EH (cell line): ENCODE measurements around the gene ORM1.
"Not testable (repeated sequence)": the region's sequence is repeated elsewhere in the genome, so short reads cannot be mapped to it uniquely, and the experiment has no call there.

Experiments
- DNase-seq: peaks from one replicate; pipeline ENCODE4 v3.0.0-alpha.2; 2015; ENCODE audit warnings: low read depth

The ORM1 gene

DNA sequence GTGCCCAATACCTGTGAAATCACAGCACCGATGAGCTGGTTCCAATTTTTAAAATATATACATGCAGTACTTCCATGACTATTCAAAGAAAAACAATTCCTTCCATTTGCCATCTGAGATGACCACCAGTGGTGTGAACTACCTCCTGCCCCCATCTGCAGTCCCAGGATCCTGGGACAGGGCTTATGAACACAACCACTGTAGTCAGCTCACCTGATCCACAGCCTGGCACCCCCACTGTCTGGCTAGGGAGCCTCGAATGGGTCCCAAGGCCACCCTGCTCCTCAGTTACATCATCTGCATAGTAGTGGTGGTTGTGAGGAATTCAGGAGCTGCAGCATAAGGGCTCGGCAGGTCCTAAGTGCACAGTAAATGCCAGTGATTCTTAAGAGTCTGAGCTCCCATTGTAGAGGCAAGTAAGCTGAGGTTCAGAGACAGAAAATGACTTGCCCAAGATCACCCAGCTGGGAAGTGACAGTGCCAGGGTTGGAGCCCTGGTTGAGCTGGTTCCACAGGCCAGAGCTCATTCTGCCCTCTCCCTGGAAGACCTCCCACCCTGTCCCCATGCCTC is 2.9 kb downstream of the ORM1 start:
- not testable (repeated sequence) for DNase-seq

DNA sequence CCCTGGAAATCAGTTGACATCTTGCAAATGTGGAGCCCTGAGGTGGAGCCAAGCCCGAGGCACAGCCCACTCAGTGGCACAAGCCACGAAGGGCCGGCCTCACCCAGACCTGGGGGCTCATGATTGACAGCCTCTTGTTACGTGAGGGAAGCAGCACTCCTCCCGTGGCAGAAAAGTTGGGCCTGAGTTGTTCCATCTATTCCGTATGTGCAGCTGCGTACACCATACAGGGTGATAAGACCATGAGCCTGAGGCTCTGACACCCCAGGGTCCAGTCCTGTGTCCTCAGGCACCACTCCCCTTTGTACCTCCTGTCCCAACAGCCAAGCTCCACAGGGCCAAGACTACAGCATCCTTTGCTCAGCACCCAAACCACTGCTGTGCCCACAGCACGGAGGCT is 4.9 kb downstream of the ORM1 start:
- no peak for DNase-seq

DNA sequence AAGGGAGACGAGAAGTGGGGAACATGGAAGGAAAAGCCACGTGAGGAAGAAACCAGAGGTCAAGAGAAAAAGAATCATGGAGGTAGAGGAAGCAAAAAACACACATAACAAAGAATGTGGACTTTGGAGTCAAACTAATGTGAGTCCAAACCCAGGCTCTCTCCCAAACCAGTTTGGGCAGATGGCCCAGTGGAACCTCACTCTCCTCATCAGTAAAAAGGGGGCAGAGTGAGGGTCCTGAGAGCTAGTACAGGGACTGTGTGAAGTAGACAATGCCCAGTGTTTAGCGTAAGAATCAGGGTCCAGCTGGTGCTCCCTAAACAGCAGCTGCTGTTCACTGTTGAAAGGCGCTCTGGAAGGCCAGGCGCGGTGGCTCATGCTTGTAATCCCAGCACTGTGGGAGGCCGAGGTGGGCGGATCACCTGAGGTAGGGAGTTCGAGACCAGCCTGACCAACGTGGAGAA is 5.5 kb downstream of the ORM1 start:
- not testable (repeated sequence) for DNase-seq

DNA sequence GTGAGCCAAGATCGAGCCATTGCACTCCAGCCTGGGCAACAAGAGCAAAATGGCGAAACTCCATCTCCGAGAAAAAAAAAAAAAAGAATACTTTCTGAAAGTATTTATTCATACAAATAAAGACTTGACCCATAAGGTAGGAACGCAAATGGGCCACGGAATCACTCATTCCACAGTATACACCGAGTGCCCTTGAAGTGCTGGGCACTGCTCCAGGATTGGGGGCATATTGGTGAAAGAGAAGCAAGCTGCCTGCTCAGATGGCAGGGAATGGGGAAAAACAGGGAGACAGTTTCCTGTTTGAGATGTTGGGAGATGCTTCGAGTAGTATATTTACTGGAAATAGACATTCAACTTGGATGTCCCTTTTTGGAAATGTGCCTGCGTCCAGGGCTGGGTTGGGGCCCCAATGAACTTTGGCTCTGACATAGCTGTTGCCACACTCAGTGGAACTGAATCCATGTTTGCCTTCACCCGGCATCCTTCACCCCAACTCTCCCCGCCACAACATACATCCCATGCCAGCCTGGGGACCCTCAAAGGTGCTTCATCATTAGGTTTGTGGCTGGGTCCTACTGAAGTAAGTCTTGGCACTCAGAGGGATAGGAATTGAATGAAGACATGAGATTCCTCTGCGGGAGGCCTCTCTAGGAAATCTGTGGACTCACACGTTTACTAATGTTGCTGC is 6.2 kb downstream of the ORM1 start:
- DNase-seq: not testable (repeated sequence)

DNA sequence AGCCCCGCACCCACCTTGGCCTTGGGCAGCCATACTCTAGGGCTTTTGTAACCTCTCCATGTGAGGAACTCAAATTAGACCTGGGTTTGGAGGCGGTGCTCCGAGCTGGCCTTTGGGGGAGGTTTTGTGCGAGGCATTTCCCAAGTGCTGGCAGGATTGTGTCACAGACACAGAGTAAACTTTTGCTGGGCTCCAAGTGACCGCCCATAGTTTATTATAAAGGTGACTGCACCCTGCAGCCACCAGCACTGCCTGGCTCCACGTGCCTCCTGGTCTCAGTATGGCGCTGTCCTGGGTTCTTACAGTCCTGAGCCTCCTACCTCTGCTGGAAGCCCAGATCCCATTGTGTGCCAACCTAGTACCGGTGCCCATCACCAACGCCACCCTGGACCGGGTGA is 6.7 kb downstream of the ORM1 start, which contains the start of gene ORM2:
Gene ORM2, plus strand, starts transcription at position 245 of the 398 bp plus-strand sequence. Its CDS starts 36 bp downstream, at position 281.
- DNase-seq: not testable (repeated sequence)

DNA sequence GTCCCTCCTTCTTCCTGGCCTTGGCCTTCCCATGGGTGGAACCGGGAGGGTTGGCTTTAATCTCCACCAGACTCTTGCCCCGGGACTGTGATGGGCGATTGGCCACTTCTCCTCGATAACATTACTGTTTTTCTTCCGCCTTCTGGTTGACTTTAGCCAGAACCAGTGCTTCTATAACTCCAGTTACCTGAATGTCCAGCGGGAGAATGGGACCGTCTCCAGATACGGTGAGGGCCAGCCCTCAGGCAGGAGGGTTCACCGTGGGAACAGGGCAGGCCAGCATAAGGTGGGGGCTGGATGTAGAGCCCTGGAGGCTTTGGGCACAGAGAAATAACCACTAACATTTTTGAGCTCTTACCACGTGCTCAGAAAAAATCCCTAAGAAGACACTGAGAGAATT is 7.7 kb downstream of the ORM1 start:
- DNase-seq: no peak

DNA sequence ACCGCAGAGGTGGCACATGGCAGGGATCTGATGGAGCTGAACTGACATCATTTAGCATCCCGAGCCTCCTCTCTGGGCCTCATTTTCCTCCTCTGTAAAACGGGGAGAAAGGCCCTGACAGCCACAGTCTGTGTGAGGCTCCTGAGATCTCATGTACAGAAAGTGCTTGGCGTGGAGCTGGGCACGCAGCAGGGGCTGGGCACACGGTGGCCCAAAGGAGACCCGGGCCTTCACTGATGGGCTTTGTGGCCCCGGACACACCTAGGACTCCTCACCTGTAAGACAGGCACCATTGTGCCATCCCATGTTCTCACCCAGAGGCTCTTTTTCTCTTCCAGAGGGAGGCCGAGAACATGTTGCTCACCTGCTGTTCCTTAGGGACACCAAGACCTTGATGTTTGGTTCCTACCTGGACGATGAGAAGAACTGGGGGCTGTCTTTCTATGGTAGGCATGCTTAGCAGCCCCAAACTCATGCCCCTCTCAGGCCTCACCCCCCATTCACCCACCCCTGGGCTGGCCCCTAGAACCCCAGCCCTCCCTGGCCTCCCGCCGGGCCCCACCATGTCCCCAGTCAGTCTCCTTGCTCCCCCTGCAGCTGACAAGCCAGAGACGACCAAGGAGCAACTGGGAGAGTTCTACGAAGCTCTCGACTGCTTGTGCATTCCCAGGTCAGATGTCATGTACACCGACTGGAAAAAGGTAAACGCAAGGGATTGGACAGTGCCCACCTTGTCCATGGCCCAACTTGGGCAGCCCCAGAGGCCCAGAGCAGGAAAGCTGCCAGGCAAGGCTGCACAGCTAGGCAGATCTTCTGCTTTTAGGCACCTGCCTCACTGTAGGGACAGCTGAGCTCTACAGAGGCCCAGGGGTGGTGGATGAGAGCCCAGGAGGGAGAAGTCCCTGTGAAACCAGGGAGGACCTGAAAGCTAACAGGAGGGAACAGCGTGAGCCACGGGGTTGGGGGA is 8.6 kb downstream of the ORM1 start:
- DNase-seq: not testable (repeated sequence)

DNA sequence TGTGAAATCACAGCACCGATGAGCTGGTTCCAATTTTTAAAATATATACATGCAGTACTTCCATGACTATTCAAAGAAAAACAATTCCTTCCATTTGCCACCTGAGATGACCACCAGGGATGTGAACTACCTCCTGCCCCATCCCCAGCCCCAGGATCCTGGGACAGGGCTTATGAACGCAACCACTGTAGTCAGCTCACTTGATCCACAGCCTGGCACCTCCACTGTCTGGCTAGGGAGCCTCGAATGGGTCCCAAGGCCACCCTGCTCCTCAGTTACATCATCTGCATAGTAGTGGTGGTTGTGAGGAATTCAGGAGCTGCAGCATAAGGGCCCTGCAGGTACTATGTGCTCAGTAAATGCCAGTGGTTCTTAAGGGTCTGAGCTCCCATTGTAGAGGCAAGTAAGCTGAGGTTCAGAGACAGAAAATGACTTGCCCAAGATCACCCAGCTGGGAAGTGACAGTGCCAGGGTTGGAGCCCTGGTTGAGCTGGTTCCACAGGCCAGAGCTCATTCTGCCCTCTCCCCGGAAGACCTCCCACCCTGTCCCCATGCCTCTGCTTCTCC is 9.7 kb downstream of the ORM1 start:
- not testable (repeated sequence) for DNase-seq

DNA sequence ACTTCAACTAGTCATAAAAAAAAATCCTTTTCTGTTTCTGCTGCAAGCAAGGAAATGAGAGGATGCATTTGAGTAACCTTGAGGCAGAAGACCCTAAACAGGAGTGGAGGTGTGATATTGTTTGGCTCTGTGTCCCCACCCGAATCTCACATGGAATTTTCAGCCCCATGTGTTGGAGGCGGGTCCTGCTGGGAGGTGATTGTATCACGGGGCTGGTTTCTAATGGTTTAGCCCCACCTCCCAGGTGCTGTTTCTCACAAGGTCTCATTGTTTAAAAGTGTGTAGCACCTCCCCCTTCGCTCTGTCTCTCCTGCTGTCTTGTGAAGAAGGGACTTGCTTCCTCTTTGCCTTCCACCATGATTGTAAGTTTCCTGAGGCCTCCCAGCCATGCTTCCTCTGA is 10.8 kb downstream of the ORM1 start:
- not testable (repeated sequence) for DNase-seq

DNA sequence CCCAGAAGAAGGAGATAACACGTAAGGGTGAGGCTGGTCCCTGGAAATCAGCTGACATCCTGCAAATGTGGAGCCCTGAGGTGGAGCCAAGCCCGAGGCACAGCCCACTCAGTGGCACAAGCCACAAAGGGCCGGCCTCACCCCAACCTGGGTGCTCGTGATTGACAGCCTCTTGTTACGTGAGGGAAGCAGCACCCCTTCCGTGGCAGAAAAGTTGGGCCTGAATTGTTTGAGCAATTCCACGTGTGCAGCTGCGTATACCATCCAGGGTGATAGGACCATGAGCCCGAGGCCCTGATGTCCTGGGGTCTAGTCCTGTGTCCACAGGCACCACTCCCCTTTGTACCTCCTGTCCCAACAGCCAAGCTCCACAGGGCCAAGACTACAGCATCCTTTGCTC is 11.6 kb downstream of the ORM1 start:
- no peak for DNase-seq

DNA sequence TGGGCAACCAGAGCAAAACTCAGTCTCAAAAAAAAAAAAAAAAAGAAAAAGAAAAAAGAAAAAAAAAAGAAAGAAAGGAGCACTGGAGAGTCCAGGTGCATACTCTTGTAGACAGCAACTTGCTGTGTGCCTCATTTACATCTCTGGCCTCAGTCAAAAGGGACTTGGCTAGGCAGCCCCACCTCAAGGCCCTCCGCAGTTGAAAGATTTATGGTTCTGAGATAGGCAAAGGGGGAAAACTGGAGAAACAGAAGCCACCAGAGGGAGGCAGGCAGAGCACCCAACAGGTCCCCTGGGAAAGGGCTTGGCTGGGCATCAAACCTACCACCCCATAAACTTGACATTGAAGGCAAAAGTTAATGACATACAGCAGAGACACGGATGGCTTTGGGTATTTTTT is 12.8 kb downstream of the ORM1 start:
- no peak for DNase-seq

DNA sequence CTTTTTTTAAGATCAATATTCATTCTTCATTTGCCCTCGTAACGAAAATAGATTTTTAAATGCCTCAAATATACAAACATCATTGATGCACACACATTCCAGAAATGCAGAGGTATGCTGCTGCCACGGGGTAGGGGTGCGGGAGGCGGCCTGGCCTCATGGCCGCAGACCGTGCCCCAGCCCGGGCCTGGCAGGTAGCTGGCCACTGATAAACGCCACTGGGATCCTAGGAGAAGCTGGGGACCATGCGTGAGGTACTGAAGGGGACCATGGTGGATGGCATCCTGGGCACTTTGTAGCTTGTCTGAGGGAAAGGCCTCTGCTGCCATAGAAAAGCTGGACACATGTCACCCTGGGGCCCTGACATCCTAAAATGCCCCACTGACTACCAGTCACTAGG is 13.3 kb downstream of the ORM1 start:
- DNase-seq: no peak

DNA sequence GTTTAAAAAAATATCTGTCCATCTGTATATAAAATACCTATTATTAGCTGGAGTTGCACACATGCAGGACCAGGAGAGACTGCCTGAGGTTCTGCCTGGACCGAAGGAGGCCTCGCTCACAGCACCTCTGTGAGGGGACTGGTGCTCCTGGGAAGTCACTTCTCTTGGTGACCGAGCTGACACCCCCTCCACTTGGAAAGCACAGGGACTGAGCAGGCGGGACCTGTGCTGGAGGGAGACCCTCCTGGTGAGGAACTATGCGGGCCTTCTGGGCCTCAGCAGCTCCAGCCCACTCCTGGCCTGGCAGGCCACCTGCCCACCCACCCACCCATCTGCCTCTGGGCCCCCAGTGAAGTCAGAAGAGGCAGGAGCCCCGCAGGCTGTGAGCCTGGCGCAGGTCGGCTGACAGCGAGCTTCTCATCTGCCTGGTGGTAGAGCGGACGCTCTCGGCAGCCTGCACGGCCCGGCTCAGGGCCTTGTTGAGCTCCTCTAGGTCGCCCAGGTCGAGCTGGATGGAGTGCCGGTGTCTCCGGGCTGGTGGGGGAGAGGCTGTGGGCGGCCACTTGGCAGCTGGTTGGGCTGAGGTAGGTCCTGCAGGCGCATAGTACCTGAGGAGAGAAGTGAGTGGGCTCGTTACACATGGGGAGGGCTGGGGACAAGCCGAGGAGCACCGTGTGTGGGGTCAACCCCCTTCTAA is 13.9 kb downstream of the ORM1 start:
- DNase-seq: no peak

DNA sequence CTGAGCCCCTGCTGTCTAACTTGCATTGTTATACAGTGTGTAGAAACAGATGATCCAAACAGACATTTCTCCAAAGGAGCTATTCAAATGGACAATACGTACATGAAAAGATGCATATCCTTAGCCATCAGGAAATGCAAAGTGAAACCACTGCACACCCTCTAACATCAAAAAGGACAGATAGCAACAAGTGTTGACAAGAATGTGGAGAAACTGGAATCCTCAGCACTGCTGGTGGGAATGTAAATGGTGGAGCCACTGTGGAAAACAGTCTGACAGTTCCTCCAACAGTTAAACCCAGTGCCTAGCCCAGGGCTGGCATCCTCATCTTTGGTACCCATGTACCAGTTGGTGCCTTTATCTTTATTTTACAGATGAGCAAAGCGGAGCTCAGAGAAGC is 15.3 kb downstream of the ORM1 start:
- DNase-seq: no peak

DNA sequence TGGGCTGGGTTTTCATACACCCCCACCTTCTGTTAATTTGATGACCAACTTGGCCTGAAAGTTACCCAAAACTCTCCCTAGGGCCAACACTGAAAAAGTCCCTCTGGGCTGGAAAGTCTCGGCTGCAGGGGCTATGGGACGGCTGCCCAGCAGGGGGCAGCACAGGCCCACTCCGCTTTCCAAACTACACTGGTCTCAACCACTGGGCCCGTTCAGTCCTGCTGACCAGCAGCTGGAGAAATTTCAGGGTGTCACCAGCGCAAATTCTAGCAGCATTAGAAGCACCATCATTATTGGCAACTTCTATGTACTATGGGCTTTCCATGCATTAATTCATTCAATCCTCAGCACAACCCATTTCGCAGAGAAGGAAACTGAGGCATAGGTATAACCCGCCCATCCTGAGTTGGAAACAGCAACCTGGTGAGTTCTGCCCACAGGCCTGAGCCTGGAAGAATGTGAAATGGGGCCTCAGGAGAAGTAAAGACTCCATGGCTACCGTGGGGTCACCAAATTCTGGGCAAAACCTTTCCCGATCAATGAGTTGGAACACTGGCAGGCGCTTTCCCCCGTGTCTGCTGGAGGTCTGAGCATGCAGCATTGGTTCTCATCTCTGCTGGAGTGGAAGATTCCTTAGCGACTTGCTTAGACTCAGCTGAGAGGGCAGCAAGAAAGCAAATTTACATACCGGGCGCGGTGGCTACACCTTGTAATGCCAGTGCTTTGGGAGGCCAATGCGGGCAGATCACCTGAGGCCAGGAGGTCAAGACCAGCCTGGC is 16.4 kb downstream of the ORM1 start:
- DNase-seq: peak; percentile 67

DNA sequence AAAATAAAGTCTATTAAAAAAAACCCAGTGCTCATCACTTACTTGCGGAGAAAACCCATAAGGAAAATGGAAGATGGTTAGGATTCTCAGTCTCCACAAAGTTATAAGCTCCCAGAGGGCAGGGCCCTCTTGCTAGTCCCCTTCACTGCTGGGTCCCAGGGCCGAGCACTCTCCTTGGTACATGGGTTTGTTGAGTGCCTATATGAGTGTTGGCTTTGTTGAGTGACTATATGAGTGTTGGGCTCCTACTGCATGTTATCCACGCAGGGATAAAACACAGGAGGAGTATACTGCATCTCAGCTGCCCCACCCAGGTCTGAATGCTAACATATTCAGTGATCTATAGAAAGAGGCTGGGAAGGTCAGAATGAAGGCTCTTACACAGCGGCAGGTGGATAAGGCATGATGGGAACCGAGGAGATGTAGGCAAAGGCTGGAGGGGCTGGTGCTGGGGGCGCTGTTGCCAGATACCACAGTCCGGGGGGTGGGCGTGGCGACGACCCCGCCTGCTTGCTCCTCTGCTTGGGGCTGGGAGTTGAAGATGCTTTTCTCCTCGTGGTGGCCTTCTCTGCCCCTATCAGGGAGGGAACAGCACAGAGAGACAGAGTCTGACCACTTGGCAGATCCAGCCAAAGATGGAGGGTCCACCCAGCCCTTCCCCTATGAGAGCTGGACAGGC is 18.4 kb downstream of the ORM1 start:
- no peak for DNase-seq

DNA sequence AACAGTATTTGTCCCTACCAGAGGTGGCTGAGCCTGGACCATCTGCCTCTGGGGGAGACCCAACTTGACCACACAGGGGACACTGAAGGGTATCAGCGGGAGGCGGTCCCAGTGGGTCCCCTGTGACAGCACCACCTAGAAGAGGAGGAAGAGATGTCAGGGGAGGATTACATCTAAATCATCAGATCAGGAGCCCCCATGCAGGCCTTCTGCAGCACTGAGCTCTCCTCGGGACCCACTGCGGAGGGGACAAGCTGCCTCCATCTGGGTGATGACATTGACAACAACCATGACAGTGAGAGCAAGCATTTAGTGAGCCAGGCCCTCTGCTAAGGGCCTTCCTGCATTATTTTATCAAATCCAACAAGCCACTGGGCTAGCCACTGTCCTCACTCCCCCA is 19.1 kb downstream of the ORM1 start:
- DNase-seq: no peak

DNA sequence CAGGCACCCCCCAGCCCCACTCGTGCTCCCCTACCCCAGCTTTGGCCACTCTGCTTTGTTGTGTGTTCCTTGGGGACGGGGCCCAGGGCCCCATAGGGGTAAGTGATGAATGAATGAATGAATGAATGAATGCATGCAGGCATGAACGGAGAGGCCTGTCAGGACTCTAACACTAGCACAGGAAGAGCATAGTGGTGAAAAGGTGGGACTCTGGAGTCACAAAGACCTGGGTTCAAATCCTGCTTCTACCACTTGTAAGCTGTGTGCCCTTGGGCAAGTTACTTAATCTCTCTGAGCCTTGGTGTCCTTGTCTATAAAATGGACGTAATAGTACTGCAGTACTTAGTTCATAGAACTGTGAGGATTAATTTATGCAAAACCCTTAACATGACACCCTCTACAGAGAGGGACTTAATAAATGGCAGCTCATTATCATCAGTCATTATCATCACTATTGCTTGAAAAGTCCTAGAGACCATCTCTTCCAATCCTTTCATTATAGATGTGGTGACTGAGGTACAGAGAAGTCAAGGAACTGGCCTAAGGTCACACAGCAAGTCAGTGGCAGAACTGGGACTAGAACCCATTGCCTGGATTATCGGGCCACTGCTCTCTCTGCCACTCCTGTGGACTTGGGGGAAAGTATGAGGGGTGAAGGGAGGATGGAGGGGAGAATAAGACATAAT is 20.0 kb downstream of the ORM1 start:
- DNase-seq: no peak

DNA sequence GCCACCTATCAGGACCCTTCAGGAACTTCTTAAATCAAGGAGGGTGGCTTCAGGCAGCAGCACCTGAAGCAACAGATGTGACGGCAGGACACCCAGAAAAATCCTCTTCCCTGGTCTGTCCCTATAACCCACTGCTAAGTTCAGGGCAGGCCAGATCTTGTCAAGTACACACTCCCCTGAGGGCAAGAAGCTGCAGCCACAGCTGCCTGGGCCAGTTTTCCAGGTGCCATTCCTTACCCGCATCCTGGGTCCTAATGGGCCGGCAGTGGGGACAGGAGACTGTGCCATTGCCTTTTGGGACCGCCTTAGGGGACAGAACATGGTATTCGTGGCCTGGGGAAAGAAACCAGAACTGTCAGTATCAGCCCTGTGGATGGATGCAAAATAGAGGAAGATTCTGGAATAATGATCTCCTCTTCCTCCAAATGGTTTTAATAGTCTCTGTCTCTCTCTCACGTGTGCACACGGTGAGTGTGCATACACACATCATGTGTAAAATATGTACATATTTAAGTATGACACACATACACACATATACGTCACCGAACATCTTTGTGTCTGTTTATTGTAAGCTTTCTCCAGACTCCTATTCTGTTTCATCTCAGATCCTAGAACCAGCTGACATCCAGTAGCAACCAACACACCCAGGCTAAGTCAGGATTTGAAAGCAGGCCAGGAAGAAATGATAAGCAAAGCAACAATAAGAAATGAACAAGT is 20.7 kb downstream of the ORM1 start:
- no peak for DNase-seq
